HUES64 (cell line): ENCODE results near the gene AGAP2.
A peak's percentile ranks its signal among the peaks of the same experiment; 100 is the strongest.

Source experiments
- H3K27ac ChIP-seq: 2 replicates; pipeline ENCODE4 v1.7.0; 2013; ENCODE audit warnings: low read depth, low read length, inconsistent platforms
- H3K27me3 ChIP-seq: 2 replicates; pipeline ENCODE4 v1.6.1; 2013; ENCODE audit warnings: mild to moderate bottlenecking, low read length; ENCODE audit not compliant: insufficient read depth
- H3K36me3 ChIP-seq: 2 replicates; pipeline ENCODE4 v1.6.1; 2013; ENCODE audit warnings: mild to moderate bottlenecking, low read length; ENCODE audit not compliant: insufficient read depth
- H3K4me1 ChIP-seq: 2 replicates; pipeline ENCODE4 v1.6.1; 2013; ENCODE audit warnings: mild to moderate bottlenecking, low read length, moderate library complexity; ENCODE audit not compliant: insufficient read depth
- H3K4me3 ChIP-seq: 2 replicates; pipeline ENCODE4 v1.5.1; 2013; ENCODE audit warnings: mild to moderate bottlenecking, low read length, moderate library complexity
- H3K9ac ChIP-seq: 2 replicates; pipeline ENCODE4 v1.6.1; 2013; ENCODE audit warnings: mild to moderate bottlenecking, low read depth, low read length
- H3K9me3 ChIP-seq: 2 replicates; pipeline ENCODE4 v1.6.1; 2013; ENCODE audit warnings: low read depth, low read length; ENCODE audit not compliant: insufficient read depth
- WGBS: fragments of 150-250, 120-280 bp; methylation state at CpG from one replicate; pipeline ENCODE4 v1.1.7; 2013; ENCODE audit warnings: missing lambda C conversion rate; 5-methylcytosine and 5-hydroxymethylcytosine counted together

The AGAP2 gene

DNA sequence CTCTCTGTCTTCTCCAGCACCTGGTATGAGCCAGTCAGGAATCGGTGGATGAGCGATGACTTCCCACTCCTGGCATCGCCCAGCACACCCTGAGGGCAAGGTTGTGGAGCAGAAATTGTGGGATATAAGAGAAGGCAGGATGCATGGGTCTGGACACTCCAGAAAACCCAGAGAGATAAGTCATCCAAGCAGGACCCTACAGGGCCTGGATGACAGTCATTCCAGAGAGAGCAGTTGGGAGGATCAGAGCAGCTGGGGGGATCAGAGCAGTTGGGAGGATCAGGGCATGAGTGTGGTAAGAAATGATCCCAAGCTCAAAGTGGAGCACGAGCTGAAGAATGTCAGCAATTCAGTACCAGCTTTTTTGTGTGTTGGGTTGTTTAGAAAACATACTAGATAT lies 4.0 kb downstream of the AGAP2 start:
- WGBS = 83% methylated on average over 4 of the region's 4 CpGs
- Histone ChIP-seq H3K36me3 (no peaks in the 10 kb centered on the region), H3K9me3 (no peaks in the 10 kb centered on the region), H3K4me1 (peaks cover 12% of the 10 kb centered on the region), H3K9ac (no peak overlapping the region), H3K27ac (no peak overlapping the region), H3K4me3 (no peak overlapping the region), H3K27me3 (peaks cover 99% of the 10 kb centered on the region)

DNA sequence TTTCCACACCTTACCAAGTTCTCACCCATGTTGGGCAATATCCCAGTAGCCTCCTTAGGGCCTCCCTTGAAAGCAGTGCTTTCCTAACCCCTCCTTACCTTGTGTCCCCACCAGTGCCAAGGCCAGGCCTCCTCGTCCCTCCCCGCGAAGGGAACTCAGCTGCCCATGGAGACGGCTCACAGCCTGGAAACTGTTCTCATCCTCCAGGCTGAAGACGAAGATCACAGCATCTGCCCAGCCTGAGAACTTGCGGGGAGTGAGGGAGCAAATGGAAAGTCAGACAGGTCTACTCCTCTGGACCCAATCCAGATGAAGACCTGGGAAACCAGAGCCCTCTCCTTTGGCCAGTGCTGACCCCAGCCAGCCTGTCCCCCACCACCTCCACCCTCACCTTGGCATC lies 4.6 kb downstream of the AGAP2 start:
- WGBS = 79% methylated on average over 6 of the region's 6 CpGs
- no peak overlapping the region for H3K4me3 ChIP-seq
- no peak overlapping the region for H3K27ac ChIP-seq
- H3K27me3 ChIP-seq = peaks cover 99% of the 10 kb centered on the region
- peaks cover 9% of the 10 kb centered on the region for H3K4me1 ChIP-seq
- no peaks in the 10 kb centered on the region for H3K9me3 ChIP-seq
- no peaks in the 10 kb centered on the region for H3K36me3 ChIP-seq
- H3K9ac ChIP-seq = no peak overlapping the region

DNA sequence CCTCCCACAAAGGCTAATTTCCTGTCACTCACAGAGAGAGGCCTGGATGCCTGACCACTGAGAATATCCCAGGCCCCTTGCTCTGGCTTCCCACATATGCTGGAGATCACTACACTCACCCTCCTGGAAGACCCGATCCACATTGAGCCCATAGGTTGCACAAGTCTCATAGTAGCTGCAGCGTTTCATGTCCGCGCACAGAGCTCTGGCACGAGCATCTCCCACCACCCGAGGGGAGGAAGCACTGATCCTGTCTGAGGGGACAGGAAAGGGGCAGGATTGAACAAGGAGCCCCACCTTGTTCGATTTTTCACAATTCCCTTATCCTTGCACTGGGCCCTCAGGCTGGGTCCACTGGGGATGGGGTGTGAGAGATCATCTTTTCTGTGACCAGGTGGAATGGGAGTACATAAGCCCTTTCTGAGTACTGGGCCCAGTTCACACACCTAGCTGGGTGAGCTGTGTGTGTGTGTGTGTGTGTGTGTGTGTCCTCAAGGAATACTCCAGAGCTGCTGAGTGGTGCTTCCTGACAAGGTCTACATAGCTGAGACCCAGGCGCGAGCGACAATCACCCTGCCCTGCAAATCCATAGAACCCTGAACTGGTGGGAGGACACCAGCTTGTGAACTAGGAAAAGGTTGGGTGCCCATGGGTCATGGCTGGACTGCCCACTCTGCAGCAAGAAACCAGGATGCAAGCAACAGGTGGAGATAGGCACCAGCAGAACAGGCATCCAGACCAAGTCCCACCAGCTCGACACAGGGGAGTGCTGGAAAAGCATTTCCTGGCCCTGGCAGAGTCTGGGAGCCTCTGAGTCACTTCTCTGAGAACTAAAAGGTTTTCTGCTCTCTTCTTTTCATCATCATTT lies 5.6 kb downstream of the AGAP2 start:
- Histone ChIP-seq H3K9me3 (no peaks in the 10 kb centered on the region), H3K36me3 (no peaks in the 10 kb centered on the region), H3K9ac (no peak overlapping the region), H3K27me3 (peaks cover 99% of the 10 kb centered on the region), H3K4me3 (no peak overlapping the region), H3K27ac (no peak overlapping the region), H3K4me1 (peaks cover 9% of the 10 kb centered on the region)
- WGBS = 83% methylated on average over 11 of the region's 11 CpGs

DNA sequence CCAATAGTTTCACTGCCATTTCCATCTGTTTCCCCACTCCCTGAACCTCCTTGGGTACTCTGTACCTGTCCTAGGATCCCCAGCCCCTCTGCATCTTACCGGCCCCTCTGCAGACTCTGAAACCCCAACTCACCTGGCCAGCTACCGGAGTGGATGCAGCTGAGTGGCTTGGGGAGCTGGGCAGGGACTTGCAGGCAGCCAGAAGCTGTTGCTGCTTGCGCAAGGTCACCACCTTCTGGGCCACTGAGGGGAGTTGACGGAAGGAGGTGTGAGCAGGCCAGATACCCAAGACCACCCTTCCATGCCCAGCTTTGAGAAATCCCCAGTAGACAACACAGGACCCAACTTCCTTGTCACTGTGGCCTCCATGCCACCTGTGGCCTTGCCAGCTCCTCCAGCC lies 6.3 kb downstream of the AGAP2 start:
- H3K4me1 ChIP-seq = peaks cover 9% of the 10 kb centered on the region
- H3K4me3 ChIP-seq = no peak overlapping the region
- no peak overlapping the region for H3K27ac ChIP-seq
- no peaks in the 10 kb centered on the region for H3K36me3 ChIP-seq
- H3K27me3 ChIP-seq = peaks cover 99% of the 10 kb centered on the region
- no peaks in the 10 kb centered on the region for H3K9me3 ChIP-seq
- H3K9ac ChIP-seq = no peak overlapping the region
- 58% methylated on average over 4 of the region's 4 CpGs for WGBS

DNA sequence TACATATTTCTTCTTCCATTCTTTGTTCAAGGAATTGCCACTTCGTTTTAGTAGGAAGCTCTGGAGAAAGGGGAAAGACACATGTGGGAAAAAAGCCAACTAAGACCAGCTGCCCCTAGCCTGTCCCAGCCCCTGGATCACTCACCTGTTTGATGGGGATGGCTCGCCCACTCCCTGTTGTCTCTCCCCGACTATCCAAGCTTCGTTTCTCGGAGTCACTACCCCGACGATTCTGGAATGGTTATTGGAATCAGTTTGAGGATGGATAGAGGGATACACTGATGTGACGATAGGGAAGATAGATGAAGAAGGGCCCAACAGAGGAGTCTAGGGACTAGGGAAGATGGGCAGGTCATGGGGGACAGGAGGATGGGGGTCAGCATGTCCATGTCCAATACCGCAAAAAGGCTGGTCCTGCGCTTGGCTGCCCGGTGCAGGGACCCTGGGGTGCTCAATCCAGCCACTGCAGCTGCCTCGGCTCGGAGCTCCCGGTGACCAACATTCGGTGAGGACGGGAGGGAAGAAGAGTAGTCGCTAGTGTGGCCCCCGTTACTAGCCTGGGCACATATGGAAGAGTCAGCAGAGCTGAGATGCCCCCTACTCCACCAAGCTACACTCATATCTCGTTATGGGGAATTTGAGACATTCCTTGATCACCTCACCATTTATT lies 7.0 kb downstream of the AGAP2 start:
- peaks cover 2% of the 10 kb centered on the region for H3K4me1 ChIP-seq
- no peaks in the 10 kb centered on the region for H3K9me3 ChIP-seq
- H3K4me3 ChIP-seq = no peak overlapping the region
- H3K27ac ChIP-seq = no peak overlapping the region
- no peaks in the 10 kb centered on the region for H3K36me3 ChIP-seq
- no peak overlapping the region for H3K9ac ChIP-seq
- WGBS = 80% methylated on average over 18 of the region's 19 CpGs
- peaks cover 99% of the 10 kb centered on the region for H3K27me3 ChIP-seq

DNA sequence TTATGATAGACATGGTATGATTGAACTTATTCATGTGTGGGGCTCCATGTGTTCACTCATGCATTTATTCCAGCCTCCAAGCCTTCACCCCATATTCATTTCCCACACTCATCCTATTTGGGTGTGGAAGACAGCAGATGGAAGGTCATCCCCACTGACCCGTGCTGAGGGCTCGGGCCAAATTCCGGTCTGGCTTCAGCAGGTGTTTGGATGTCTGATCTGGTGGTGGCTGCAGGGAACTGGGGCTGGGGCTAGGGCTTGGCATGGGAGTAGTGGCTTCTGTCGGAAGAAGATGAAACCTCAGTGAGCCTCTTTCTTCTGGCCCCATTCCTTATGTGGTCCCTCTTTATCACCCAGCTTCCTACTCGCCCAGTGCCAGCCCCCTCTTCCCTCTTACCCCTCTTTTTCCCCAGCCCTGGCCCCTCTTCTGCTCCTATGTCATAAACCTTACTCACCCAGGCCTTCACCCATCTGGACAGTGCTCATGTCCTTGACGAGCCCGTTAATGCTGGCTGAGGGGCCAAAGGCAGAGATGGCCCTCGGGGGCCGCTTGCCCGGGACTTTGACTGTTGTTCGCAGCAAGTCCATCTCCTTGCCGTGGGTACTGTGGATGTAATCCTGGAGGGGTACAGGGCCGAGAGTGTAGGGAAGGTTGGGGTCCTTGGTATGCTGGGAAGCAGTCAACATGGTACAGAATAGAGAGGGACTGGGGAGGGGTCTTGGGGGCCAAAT lies 8.0 kb downstream of the AGAP2 start:
- no peaks in the 10 kb centered on the region for H3K36me3 ChIP-seq
- H3K9me3 ChIP-seq = no peaks in the 10 kb centered on the region
- no peak overlapping the region for H3K4me3 ChIP-seq
- no peak overlapping the region for H3K27ac ChIP-seq
- WGBS = 75% methylated on average over 13 of the region's 13 CpGs
- H3K27me3 ChIP-seq = peaks cover 98% of the 10 kb centered on the region
- no peaks in the 10 kb centered on the region for H3K4me1 ChIP-seq
- H3K9ac ChIP-seq = no peak overlapping the region

DNA sequence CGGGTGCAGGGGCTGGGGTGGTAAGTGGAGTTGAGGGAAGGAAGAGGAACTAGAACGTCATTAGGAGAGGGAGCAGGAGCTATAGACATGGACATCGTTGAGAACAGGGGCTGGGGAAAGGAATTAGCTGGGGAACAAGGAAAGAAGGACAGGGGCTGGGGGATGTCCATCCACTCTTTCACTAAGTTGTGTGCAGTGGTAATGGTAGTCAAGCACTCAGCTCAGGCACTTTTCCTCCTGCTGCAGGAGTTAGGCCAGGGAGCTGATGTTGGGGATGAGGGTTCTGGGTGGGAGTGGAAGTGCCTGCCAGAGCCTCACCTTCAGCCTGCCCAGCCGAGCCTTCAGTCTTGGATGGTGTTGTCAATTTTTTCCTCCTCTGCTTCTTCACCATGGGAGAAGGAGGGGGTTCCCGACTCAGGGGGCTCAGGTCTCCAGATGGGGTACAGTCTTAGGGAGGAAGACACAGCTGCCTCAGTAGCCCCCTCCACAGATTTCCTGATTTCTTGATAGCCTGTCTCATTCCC lies 9.2 kb downstream of the AGAP2 start:
- H3K9me3 ChIP-seq = no peaks in the 10 kb centered on the region
- H3K36me3 ChIP-seq = no peaks in the 10 kb centered on the region
- H3K4me1 ChIP-seq = no peaks in the 10 kb centered on the region
- H3K4me3 ChIP-seq = no peak overlapping the region
- H3K9ac ChIP-seq = no peak overlapping the region
- peaks cover 97% of the 10 kb centered on the region for H3K27me3 ChIP-seq
- H3K27ac ChIP-seq = no peak overlapping the region
- 47% methylated on average over 4 of the region's 5 CpGs for WGBS

DNA sequence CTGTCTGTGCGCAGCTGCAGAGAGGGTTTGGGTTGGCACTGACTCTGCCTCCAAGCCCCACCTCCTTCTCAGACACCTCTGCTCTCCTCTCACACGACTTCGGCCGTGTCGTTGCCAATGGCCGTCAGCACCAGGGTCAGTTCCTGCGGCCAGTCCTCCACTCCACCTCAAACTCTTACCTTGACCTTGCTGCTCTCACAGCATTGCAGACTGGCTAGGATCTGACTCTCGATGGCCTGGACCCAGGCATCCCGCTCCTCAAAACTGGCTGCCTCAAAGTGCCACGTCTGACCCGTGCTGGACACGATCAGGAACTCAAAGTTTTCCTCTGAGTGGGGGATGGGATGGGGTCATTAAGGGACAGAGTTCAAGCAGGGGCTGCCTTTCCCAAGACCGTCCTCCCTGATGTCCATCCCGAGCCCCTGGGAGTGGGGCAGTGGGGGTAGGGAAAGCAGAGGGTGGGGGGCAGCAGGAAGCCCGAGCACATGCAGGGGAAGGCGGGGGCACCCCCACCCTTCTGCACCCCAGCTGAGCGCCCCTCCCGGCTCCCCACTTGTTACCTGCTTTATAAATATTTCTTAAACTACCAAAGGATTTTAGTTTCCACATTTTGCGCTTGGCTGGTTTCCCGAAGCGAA lies 10.7 kb downstream of the AGAP2 start:
- H3K36me3 ChIP-seq = no peaks in the 10 kb centered on the region
- H3K9ac ChIP-seq = no peak overlapping the region
- no peaks in the 10 kb centered on the region for H3K4me1 ChIP-seq
- 36% methylated on average over 21 of the region's 21 CpGs for WGBS
- H3K4me3 ChIP-seq = peak overlapping the region; percentile 55
- H3K9me3 ChIP-seq = no peaks in the 10 kb centered on the region
- H3K27ac ChIP-seq = no peak overlapping the region
- peaks cover 97% of the 10 kb centered on the region for H3K27me3 ChIP-seq

DNA sequence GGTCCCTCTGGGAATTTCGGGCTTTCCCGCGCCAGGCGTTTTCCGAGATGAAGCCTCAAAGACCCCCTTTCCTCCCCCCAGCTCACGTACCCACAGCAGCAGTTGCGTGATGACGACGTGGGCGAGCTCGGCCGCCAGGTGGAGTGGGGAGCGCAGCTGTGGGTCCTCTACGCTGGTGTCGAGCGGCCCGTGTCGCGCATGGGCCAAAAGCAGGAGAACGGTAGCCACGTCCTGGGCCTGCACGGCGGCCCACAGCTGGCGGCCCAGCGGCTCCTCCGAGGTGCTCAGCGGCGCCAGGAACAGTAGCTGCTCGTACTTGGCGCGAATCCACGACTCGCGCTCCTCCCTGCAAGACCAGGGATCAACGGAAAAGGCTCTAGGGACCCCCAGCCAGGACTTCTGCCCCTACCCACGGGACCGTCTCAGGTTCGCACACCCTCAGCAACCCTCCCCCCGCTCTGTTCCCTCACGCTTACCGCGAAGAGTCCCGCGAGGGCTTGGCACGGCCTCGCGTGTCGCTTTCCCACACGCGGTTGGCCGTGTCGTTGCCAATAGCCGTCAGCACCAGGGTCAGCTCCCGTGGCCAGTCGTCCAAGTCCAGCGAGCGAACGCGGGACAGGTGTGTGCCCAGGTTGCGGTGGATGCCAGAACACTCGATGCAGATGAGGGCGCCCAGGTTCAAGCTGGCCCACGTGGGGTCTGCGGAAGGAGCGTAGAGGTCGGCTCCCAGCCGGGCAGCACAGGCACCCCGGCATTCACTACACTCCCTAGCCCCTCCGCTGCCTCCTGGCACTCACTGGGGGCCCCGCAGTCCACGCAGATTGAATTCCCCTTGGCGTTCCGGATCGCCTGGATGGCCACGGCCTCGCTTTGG lies 11.4 kb downstream of the AGAP2 start:
- peak overlapping the region; percentile 55 for H3K4me3 ChIP-seq
- H3K36me3 ChIP-seq = no peaks in the 10 kb centered on the region
- H3K27ac ChIP-seq = no peak overlapping the region
- H3K27me3 ChIP-seq = peaks cover 92% of the 10 kb centered on the region
- no peaks in the 10 kb centered on the region for H3K9me3 ChIP-seq
- 12% methylated on average over 76 of the region's 76 CpGs for WGBS
- H3K4me1 ChIP-seq = no peaks in the 10 kb centered on the region
- no peak overlapping the region for H3K9ac ChIP-seq
